B cell (primary cell): ENCODE measurements around the gene NPRL2.

ENCODE experiments used
- EZH2 ChIP-seq: IDR thresholded peaks from 2 replicates; pipeline ENCODE4 v1.6.1; 2012; ENCODE audit warnings: borderline replicate concordance, low read depth, mild to moderate bottlenecking, moderate library complexity, low read length; ENCODE audit not compliant: insufficient read depth, poor library complexity, severe bottlenecking
- TF ChIP-seq, protein P1 (sequence below): fragments of 200-600 bp; IDR thresholded peaks from one replicate; pipeline ENCODE4 v1.8.0; 2022; ENCODE audit warnings: antibody characterized with exemption, mild to moderate bottlenecking

GRCh38 chr3:50341996-50342650 is 8.5 kb downstream of the NPRL2 start:
- TF ChIP-seq, protein P1, sequence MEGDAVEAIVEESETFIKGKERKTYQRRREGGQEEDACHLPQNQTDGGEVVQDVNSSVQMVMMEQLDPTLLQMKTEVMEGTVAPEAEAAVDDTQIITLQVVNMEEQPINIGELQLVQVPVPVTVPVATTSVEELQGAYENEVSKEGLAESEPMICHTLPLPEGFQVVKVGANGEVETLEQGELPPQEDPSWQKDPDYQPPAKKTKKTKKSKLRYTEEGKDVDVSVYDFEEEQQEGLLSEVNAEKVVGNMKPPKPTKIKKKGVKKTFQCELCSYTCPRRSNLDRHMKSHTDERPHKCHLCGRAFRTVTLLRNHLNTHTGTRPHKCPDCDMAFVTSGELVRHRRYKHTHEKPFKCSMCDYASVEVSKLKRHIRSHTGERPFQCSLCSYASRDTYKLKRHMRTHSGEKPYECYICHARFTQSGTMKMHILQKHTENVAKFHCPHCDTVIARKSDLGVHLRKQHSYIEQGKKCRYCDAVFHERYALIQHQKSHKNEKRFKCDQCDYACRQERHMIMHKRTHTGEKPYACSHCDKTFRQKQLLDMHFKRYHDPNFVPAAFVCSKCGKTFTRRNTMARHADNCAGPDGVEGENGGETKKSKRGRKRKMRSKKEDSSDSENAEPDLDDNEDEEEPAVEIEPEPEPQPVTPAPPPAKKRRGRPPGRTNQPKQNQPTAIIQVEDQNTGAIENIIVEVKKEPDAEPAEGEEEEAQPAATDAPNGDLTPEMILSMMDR = no peak
- TF ChIP-seq EZH2 = no peak
